Left cardiac atrium (tissue), 4 donors: ENCODE data around the gene HEMGN. TPM values are rescaled to one million over a fixed set of nuclear protein-coding genes. Genes with fewer than 3 reads are reported as not detected.
"Not testable (repeated sequence)": the region's sequence is repeated elsewhere in the genome, so short reads cannot be mapped to it uniquely, and the experiment has no call there.

ENCODE experiments used
- ATAC-seq, 2 donors: fragments of 200-7000 bp; cut with Tn5 transposase; one replicate each; pipeline ENCODE4 v1.9.1; 2020; ENCODE audit warnings: mild to moderate bottlenecking in 2 of 2, moderate library complexity in 2 of 2
- DNase-seq: peaks from one replicate; pipeline ENCODE4 v3.0.0-alpha.2; 2020
- intact Hi-C, 2 donors: fragments of 100-400 bp; cut with DNase I; formaldehyde crosslinking; loops; one replicate each; pipeline versions ENCODE4 v1.14.1 to v1.15.1; 2022 to 2023
- total RNA-seq, 2 donors: library from RNA; stranded (reverse); fragmentation: NEBNext Ultra II Directional; extraction: Animal tissue kit (Norgen Biotek cat#: 25700); gene quantifications; one replicate each; pipeline ENCODE4 v1.2.1, GENCODE V29; 2021
- donor health status: DM: no; HTN: yes; CAD: no.
- donor health status: DM: no; HTN: yes; CAD: no; lungs with severe emphysema.
- donor health status: DM: yes; HTN: yes; CAD: no.
- donor health status: Dilated cardiomyopathy.

Gene HEMGN
- total RNA-seq, 2 donors from 2014 or later = 0.10 TPM; not detected in 1

- intact Hi-C loops = no loop called here
- ATAC-seq (no peak), DNase-seq (no peak)
Measured at GRCh38 chr9:97972753-97973152, 34.8 kb upstream of the HEMGN start.

DNA sequence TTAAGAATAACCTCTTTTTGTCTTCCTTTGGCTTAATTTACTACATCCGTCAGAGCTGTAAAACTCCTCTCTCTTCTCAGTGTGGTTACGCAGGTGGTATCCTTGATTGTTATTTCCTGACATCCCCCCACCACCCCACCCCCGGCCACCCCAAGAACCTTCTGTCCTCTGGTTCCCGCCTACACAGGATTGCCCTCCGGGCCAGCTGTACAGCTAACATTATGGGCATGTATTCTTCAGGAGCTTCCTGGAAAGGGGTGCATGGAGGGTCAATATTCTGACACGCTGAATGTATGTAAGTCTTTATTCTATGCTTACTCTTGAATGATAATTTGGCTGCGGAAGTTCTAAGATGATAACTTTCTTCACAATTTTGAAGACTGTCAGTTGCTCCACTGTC, 32.2 kb upstream of the HEMGN start:
- ATAC-seq (no peak), DNase-seq (no peak)
- intact Hi-C loops = no loop called here

DNA sequence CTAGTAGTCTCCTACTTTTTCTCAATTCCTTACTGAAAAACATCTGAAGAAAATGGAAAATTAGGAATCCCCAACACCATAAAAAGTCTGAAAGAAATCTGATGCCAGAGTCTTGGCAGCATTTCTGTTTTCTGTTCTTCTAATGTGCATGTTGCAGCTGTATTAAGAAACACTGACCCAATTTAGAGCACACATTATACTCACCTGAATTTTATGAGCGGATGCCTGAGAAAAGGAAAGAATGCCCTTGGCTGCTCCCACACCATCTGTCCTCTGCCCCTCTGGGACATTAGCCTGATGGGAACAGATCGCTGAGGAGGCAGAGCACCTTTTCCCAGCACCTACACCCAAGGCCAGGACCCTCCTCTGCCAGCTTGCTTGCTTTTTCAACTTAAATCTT, 31.0 kb upstream of the HEMGN start:
- DNase-seq = no peak
- no peak for ATAC-seq
- intact Hi-C loops = no loop called here

DNA sequence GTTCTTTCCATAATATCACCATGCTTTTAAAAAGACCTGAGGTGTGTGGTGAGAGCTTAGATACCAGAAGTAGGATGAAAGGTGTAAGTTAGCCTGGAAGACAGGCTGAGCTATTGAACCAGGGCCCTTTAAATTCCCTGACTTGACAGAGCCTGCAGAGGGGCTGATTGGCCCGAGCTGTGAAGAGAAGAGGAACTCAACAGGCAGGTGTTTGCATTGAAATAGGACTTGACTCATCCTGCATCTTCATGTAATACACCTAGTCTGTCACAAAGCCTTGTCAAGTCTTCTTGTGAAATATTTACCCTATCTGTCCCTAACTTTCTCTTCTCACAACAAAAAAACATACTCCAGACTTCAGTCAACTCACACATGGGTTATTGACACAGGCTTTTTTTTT, 28.5 kb upstream of the HEMGN start:
- no peak for DNase-seq
- intact Hi-C loops = no loop called here
- no peak for ATAC-seq

DNA sequence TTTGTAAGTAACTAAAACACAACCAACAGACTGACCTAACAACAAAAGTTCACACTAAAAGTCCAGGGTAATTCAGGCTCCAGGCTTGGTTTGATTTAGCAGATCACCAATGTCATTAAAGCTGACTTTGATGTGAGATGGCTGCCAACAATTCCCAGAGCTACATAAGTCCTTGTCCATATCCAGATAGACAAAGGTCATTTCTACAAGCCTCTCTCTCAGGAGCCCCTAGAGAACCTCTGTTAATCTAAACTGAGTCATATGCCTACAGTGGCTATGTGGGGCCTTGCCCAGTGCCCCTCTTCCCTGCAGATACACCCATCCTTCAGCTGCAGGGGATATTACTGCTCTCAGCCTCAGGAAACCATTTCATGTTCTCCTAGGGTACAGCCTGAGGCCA, 26.9 kb upstream of the HEMGN start:
- ATAC-seq (no peak), DNase-seq (no peak)
- intact Hi-C loops = no loop called here

DNA sequence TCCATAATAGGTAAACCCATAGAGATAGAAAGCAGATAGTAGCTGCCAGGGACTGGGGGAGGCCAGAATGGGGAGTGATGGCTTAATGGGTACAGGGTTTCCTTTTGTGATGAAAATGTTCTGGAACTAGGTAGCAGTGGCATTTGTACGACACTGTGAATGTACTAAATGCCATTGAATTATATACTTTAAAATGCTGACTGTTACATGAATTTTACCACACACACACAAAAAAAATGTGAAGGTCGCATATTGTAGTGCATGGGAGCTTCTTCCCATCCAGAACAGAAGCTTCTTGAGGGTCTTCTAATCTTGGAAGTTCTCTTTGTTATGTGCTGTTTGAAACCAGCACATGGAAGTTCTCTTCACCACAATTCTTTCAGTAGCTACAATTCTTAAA, 25.3 kb upstream of the HEMGN start:
- ATAC-seq (no peak), DNase-seq (no peak)
- intact Hi-C loops = no loop called here

GRCh38 chr9:97962575-97962974, 24.6 kb upstream of the HEMGN start:
- DNase-seq = no peak
- intact Hi-C loops = no loop called here
- ATAC-seq = no peak

DNA sequence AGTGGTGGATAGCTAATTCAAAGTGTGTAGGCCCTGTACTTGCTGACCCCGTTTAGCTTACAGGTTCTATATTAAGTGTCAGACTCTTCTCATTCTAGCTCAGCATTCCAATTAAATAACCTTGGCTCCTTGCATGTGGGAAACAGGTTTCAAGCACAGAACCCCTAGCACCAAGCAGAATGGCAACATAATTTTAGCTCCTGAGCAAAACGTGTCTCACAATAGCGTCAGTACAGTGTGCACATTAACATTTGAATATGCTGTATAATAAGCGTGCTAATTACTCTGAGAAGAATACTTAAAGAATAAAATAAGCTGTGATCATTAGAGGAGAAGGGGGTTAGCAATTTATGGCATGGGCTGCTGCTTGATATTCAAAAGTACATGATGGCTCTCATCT, 24.2 kb upstream of the HEMGN start:
- intact Hi-C loops = no loop called here
- no peak for DNase-seq
- no peak for ATAC-seq

GRCh38 chr9:97961361-97961760, 23.4 kb upstream of the HEMGN start:
- no peak for ATAC-seq
- no peak for DNase-seq
- intact Hi-C loops = no loop called here

DNA sequence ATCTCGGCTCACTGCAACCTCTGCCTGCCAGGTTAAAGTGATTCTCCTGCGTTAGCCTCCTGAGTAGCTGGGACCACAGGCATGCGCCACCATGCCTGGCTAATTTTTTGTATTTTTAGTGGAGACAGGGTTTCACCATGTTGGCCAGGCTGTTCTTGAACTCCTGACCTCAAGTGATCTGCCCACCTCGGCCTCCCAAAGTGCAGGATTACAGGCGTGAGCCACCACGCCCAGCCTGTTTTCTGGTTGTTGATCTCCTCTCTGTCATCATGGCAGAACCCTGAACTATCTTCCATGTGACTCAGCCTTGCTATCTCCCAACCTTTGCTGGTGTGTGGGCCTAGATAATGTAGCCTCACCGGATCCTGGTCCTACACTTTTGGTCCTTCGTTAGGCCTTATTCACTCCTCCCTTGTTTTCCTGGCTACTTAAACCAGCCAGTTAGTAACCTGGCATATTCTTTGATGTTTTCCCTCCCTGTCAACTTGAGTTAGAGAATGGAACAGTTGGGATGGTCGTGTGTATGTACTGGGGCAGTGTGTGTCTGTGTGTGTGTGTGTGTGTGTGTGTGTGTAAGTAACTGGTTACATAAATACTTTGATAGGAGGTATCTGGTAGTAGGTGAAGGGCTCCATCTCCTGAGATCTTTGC, 22.8 kb upstream of the HEMGN start:
- intact Hi-C loops, DNase-seq, ATAC-seq: not testable (repeated sequence)

DNA sequence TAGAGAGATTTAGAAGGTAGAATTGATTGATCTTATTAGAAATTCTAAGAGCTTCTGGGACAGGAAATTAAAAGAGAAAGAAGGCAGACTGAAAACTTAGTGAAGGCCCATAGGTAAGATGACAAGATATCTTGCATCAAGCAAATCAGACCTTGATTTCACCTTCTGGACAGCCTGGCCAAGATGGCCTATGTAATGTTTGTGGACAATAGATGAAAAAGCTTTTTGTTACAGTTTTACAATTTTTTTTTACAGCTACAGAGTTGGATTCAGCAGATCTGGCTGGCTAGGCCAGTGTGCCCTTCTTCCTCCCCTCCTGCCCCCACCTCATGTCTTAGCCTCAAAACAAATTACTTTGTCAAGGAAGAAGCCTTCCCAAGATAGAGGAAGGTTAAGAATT, 21.6 kb upstream of the HEMGN start:
- no peak for ATAC-seq
- intact Hi-C loops = no loop called here

GRCh38 chr9:97958812-97959511, 21.0 kb upstream of the HEMGN start:
- ATAC-seq = no peak
- intact Hi-C loops = no loop called here
- no peak for DNase-seq

More for the DNA sequence above, 21.6 kb upstream of the HEMGN start:
- no peak for DNase-seq

DNA sequence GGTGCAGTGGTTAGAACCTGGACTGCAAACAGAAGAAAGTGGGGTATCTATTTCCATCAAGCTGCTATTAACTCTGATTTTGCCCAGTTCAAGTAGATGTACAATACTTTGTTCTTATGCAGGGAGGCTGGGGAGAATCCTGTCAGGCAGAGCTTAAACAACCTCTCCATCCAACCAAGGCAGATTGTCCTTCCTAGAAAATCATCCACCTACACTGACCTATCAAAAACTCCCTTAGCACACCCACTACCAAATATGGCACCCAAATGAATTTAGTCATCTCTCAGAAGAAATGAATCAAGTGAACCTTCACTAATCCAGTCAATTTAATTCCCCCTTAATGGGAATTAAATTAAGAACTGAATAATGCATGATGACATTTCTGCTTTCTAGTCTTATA, 18.4 kb upstream of the HEMGN start:
- intact Hi-C loops = no loop called here
- no peak for DNase-seq
- no peak for ATAC-seq

DNA sequence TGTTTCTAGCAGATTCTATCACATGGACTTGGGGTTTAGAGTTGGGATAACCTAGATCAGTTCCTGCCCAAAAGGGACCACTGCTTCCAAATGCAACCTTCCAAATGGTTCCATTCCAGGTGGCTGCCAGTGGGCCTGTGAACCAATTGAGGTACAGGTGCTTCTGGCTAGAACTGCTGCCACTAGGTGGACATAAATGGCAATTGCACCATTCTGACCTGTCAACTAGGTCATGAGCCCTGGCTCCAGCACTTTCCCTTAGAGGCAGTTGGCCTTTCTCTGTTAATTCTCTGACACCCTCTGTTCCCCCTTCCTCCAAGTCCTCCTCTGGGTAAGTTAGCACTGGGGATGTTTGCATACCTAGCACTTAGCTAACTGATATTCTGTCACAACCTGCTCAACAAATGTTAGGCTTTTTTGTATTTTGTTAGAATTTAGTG, 16.6 kb upstream of the HEMGN start:
- ATAC-seq (no peak), DNase-seq (no peak)
- intact Hi-C loops = no loop called here

DNA sequence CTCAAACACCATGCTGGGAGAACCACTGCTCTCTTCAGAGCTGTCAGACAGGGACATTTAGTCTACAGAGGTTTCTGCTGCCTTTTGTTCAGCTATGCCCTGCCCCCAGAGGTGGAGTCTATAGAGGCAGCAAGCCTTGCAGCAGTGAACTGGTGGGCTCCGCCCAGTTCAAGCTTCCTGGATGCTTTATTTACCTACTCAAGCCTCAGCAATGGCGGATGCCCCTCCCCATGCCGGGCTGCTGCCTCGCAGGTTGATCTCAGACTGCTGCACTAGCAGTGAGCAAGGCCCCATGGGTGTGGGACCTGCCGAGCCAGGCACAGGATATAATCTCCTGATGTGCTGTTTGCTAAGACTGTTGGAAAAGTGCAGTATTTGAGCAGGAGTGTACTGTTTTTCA, 12.9 kb upstream of the HEMGN start:
- intact Hi-C loops, DNase-seq, ATAC-seq: not testable (repeated sequence)

DNA sequence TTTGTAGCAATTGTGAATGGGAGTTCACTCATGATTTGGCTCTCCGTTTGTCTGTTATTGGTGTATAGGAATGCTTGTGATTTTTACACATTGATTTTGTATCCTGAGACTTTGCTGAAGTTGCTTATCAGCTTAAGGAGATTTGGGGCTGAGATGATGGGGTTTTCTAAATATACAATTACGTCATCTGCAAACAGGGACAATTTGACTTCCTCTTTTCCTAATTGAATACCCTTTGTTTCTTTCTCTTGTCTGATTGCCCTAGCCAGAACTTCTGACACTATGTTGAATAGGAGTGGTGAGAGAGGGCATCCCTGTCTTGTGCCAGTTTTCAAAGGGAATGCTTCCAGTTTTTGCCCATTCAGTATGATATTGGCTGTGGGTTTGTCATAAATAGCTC, 9.1 kb upstream of the HEMGN start:
- DNase-seq, intact Hi-C loops, ATAC-seq: not testable (repeated sequence)

DNA sequence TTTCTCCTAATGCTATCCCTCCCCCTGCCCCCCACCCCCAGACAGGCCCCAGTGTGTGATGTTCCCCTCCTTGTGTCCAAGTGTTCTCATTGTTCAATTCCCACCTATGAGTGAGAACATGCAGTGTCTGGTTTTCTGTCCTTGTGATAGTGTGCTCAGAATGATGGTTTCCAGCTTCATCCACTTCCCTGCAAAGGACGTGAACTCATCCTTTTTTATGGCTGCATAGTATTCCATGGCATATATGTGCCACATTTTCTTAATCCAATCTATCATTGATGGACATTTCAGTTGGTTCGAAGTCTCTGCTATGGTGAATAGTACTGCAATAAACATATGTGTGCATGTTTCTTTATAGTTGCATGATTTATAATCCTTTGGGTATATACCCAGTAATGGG, 7.5 kb upstream of the HEMGN start:
- ATAC-seq, DNase-seq, intact Hi-C loops: not testable (repeated sequence)

DNA sequence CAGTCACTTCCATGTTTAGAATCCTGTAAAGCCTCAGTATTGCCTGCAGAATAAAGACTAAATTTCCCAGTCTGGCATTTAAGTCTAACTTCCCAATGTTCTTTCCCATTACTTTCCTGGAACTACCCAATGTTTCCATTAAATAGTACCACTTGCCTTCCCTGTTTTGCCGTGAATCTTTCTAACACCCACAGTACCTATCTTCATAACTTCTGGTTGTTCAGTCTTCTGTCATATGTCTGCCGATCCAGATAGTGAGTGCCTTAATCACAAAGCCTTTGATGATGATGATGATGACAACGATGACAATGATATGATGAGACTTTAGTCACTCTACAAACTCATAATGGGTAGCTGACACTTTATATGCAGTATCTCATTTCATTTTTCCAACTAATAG, 6.6 kb upstream of the HEMGN start:
- intact Hi-C loops = no loop called here
- no peak for ATAC-seq

GRCh38 chr9:97943308-97943855, 5.4 kb upstream of the HEMGN start:
- ATAC-seq = no peak
- intact Hi-C loops = no loop called here
- no peak for DNase-seq

More for the DNA sequence above, 6.6 kb upstream of the HEMGN start:
- DNase-seq = no peak

GRCh38 chr9:97941323-97941722, 3.4 kb upstream of the HEMGN start:
- no peak for ATAC-seq
- DNase-seq = no peak
- intact Hi-C loops = no loop called here

- ATAC-seq = no peak
- intact Hi-C loops = no loop called here
- no peak for DNase-seq
Measured at GRCh38 chr9:97940741-97941140, 2.8 kb upstream of the HEMGN start.
